Mammary epithelial cell (primary cell): ENCODE measurements around the gene ESPNL.

Experiments
- EZH2 ChIP-seq: IDR thresholded peaks from 2 replicates; pipeline ENCODE4 v1.6.1; 2012; ENCODE audit warnings: low read length, inconsistent platforms, borderline replicate concordance
- TF ChIP-seq, protein P1 (sequence below), 2 donors: IDR thresholded peaks in 1 of 2; conservative IDR thresholded peaks in 1 of 2; 2 replicates each; pipeline ENCODE4 v1.5.1; 2011 to 2012; ENCODE audit warnings: inconsistent platforms in 2 of 2, low read length in 2 of 2, mild to moderate bottlenecking in 2 of 2, control low read depth in 1 of 2, low read depth in 1 of 2; ENCODE audit not compliant: insufficient read depth in 1 of 2; ENCODE audit errors: extremely low read depth in 1 of 2

DNA sequence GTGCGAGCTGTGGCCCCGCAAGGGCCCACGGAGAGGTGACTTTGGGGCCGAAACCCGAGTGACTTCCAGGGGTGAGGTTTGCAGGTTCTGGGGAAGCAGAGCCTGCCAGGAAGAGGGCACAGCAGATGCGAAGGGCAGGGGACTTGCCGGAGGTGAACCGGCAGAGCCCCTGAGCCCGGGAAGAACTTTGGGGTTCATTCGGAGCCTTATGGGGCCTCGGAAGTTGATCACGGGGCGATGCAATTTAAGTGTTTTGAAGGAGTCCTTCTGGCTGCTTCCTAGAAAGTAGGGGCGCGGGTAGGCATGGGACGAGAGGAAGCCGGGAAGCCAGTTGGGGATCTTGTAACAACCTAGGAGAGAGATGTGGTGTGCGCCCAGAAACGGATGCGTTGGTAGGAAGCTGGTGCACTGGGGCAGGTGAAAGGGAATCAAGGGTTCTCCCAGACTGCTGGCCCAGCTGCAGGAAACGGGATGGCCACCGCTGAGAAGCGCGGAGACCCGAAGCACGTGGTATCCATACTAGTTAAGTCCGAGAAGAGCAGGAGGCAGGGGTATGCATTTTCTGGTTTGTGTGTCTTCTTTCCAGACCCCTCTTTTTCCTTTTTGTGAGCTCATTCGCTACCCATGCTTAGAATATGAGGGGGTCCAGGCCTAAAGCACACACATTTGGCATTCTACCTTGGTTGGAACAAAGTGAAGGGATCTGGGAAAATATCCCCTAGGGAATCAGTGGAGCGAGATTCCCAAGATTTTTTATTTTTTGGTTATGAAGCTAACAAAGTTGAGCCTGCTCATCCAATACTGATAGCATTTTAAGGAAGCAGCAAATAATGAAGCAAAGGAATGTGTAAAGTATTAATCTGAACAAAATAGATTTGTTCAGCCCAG lies 38.6 kb upstream of the ESPNL start:
- TF ChIP-seq, protein P1, sequence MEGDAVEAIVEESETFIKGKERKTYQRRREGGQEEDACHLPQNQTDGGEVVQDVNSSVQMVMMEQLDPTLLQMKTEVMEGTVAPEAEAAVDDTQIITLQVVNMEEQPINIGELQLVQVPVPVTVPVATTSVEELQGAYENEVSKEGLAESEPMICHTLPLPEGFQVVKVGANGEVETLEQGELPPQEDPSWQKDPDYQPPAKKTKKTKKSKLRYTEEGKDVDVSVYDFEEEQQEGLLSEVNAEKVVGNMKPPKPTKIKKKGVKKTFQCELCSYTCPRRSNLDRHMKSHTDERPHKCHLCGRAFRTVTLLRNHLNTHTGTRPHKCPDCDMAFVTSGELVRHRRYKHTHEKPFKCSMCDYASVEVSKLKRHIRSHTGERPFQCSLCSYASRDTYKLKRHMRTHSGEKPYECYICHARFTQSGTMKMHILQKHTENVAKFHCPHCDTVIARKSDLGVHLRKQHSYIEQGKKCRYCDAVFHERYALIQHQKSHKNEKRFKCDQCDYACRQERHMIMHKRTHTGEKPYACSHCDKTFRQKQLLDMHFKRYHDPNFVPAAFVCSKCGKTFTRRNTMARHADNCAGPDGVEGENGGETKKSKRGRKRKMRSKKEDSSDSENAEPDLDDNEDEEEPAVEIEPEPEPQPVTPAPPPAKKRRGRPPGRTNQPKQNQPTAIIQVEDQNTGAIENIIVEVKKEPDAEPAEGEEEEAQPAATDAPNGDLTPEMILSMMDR (conservative IDR thresholded peaks at IDR 0.05 in 1 of 2, IDR thresholded peaks at IDR 0.05 in 1 of 2; ENCODE audit: extremely low read depth in 1 of 2, insufficient read depth in 1 of 2, low read depth in 1 of 2, low read length in 2 of 2) = no peak
- no peak for TF ChIP-seq EZH2
